ENCODE results near the gene COLEC11.
"Not testable (repeated sequence)": the region's sequence is repeated elsewhere in the genome, so short reads cannot be mapped to it uniquely, and the experiment has no call there.

The COLEC11 gene

GRCh38 chr2:3603536-3604206 lies 8.8 kb downstream of the COLEC11 start:
- in situ Hi-C loops (cut with MboI; ENCODE audit: low pct_unique_long_range_greater_than_20kb, low sequenced_read_pairs): no loop called here
- no peak for DNase-seq

GRCh38 chr2:3604207-3604877 lies 9.4 kb downstream of the COLEC11 start:
- in situ Hi-C loops (cut with MboI; ENCODE audit: low pct_unique_long_range_greater_than_20kb, low sequenced_read_pairs): no loop called here
- DNase-seq: no peak

DNA sequence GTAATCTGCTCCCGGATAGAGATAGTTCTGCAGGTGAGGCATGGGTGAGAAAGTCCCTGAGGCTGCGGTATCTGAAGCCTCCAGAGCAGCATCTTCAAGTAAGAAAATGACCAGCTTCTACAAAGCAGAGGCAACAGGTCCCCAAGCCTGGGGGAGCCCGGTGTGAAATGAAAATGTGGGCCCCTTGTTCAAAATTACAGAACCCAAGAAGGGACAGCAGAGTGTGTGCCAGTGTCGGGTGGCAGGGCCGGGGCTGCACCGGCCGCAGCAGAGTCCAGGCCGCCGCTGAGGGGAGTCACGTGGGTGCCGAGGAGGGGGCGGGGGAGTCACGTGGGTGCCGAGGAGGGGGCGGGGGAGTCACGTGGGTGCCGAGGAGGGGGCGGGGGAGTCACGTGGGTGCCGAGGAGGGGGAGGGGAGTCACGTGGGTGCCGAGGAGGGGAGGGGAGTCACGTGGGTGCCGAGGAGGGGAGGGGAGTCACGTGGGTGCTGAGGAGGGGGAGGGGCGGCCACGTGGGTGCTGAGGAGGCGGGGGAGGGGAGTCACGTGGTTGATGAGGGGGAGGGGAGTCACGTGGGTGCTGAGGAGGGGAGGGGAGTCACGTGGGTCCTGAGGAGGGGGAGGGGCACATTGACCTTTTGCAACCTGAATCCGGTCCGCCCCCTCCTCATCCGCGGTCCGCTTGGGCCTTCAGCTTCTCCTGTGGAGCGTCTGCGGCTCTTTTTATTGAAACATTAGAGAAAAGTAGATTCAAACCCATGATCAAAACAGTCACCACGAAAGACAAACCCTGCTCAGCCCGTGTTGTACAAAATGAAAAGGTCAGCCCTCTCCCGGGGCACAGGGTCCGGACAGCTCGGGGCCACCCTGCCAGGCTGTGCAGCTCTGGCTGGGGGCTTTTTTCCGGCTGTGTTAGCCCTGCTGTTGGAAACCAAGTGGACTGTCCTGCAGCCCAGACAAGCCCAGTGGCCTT lies 10.4 kb downstream of the COLEC11 start:
- DNase-seq: no peak
- in situ Hi-C loops (cut with MboI; ENCODE audit: low pct_unique_long_range_greater_than_20kb, low sequenced_read_pairs): no loop called here

- no peak for DNase-seq
- in situ Hi-C loops (cut with MboI; ENCODE audit: low pct_unique_long_range_greater_than_20kb, low sequenced_read_pairs): no loop called here
Observed at GRCh38 chr2:3606028-3606369, 11.1 kb downstream of the COLEC11 start.

GRCh38 chr2:3606370-3607201 lies 11.7 kb downstream of the COLEC11 start:
- no peak for DNase-seq
- in situ Hi-C loops (cut with MboI; ENCODE audit: low pct_unique_long_range_greater_than_20kb, low sequenced_read_pairs): no loop called here

DNA sequence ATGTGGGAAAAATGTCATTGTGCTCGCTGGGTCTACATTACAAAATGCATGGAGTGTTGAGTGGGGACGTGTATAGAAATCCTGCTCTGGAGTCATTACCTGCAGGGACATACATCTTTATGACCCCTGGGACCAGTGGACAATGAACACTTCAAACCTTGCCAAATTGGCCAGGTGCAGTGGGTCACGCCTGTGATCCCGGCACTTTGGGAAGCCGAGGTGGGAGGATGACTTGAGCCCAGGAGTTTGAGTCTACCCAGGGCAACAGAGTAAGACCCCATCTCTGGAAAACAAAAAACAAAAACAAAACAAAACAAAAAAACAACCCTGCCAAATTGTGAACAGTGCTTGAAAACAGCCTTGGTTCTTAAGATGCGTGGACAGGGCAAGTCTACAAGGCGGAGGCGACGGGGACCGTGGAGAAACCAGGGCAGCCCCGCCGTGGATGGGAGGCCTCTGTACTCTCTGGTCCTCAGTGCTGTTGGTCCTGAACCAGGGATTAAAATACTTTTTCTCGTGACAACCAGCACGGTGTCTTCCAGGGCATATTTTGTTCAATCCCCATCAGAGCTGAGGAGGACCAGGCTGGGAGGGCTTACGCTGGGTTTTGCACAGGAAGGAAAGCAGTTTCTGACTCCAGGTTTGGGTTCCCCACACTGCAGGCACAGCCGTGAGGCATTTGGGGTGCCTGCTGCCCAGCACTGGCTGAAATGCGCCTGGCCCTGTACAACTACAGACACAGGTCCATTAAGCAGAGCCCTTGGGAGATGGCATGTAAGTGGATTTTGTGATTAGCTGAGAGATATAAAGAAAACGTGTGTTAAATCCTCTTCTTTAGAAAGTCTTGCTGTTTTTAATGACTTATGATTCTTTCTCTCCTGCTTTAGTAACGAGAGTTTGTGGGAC lies 13.7 kb downstream of the COLEC11 start:
- in situ Hi-C loops (cut with MboI; ENCODE audit: low pct_unique_long_range_greater_than_20kb, low sequenced_read_pairs): no loop called here
- DNase-seq: no peak

DNA sequence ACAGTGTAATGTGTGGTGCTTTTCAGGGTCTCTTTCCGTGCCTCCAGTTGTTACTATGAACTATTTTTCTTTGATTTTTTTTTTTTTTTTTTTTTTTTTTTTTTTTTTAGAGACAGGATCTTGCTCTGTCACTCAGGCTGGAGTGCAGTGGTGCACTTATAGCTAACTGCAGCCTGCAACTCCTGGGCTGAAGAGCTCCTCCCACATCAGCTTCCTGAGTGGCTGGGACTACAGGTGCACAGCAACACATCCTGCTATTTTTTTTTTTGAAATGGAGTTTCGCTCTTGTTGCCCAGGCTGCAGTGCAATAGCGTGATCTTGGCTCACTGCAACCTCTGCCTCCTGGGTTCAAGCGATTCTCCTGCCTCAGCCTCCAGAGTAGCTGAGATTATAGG lies 14.4 kb downstream of the COLEC11 start:
- in situ Hi-C loops (cut with MboI; ENCODE audit: low pct_unique_long_range_greater_than_20kb, low sequenced_read_pairs); DNase-seq: not testable (repeated sequence)

DNA sequence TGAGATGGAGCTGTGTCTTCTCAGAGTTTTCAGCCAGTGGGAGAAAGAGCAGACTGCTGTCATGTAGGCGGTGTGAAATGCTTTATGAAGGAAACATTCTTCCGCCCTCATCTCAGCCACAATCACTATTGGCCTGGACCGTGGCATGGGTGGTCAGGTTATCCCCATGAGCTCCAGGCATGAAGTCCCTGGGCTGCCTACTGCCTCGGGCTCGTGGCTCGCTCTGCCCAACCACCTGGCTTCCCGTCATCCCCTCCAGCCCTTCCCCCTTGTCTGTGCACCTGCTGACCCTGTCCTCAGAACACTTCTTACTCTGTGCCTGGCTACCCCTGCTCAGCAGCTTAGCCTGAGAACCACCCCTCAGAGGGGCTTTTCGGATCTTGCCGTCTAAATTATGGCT lies 15.5 kb downstream of the COLEC11 start:
- no peak for DNase-seq
- in situ Hi-C loops (cut with MboI; ENCODE audit: low pct_unique_long_range_greater_than_20kb, low sequenced_read_pairs): no loop called here

DNA sequence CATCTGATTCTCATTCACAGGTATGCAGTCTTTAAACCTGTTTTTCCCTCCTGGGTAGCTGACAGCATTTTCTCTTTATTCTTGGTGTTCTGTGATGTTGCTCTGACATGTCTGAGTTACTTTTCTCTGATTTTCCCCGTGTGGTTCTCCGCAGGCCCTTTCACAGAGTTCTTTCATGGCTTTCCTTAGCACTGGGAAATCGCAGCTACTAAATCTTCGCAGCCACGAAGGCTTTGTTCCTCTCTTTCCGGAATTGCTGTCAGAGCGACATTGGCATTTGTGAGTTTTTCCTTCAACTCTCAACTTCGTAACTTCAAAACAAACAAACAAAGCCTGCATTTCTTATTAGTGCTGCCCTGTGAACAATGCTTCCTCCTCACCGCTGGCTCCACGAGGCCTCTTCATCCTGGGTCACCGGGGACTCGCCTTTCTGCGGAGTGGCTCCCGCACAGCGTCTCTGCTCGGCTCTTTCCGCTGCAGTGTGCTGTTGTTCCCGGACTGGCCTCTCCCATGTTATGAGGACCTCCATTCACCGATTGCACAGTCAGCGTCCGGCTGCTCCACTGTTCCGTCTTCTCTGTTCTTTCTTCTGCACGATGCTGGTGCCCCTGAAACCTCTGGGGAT lies 16.1 kb downstream of the COLEC11 start:
- in situ Hi-C loops (cut with MboI; ENCODE audit: low pct_unique_long_range_greater_than_20kb, low sequenced_read_pairs): no loop called here
- no peak for DNase-seq

- in situ Hi-C loops (cut with MboI; ENCODE audit: low pct_unique_long_range_greater_than_20kb, low sequenced_read_pairs): no loop called here
- no peak for DNase-seq
Observed at GRCh38 chr2:3611589-3611988, 16.7 kb downstream of the COLEC11 start.

DNA sequence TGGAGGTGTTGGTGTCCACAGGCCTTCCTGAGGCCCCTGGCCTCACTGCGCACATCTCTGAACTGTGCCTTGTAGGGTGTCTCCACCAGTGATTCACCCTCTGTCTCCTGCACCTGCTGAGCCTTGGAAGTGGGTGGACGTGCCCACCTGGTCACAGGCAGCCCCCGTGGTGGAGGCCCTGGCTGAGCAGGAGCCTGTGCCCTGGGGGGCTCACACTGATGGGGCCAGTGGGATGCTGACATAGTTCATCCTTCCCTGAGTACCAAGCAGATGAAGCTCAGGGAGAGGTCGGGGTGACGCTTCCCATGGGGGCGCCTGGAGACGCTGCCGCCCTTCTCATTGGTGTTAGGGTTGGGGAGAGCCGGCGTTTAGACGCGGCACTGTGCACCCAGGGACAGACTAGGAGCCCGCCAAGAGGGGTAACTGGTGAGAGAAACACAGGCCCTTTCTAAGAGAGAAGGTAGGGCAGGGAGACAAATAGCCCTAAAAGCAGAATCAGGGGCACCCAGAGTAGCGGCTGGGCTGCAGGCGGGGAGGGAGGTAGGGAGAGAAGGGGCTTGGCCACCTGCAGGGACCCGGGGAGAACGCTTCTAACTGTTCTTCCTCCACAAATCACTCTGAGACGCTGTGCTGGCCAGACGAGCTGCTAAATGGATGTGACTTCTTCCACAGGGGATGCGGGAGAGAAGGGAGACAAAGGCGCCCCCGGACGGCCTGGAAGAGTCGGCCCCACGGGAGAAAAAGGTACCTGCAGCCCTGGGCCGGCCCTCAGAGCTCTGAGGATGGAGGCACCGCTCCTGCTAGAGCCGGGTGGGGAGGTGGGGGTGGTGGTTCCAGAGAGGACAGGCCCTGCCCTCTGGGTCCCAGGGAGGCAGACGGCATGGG lies 18.0 kb downstream of the COLEC11 start:
- in situ Hi-C loops (cut with MboI; ENCODE audit: low pct_unique_long_range_greater_than_20kb, low sequenced_read_pairs): no loop called here

GRCh38 chr2:3613524-3613905 lies 18.6 kb downstream of the COLEC11 start:
- in situ Hi-C loops (cut with MboI; ENCODE audit: low pct_unique_long_range_greater_than_20kb, low sequenced_read_pairs): no loop called here
- DNase-seq: no peak

More for the DNA sequence above, 18.0 kb downstream of the COLEC11 start:
- DNase-seq: no peak

DNA sequence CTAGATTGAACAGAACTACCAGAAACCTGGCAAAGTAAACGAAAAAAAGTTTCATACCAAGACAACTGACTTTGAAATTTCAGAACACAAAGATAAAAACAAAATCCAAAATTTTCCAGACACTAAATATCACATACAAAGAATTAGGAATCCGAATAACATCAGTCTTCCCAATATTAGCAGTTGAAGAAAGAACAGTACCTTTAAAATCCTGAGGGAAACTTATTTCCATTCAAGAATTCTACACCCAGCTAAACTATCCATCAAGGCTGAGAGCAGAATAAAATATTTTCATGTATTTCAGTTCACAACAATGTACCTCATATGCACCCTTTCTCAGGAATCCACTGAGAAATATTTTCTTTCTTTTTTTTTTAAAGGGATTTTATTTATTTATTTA lies 19.8 kb downstream of the COLEC11 start:
- in situ Hi-C loops (cut with MboI; ENCODE audit: low pct_unique_long_range_greater_than_20kb, low sequenced_read_pairs); DNase-seq: not testable (repeated sequence)

DNA sequence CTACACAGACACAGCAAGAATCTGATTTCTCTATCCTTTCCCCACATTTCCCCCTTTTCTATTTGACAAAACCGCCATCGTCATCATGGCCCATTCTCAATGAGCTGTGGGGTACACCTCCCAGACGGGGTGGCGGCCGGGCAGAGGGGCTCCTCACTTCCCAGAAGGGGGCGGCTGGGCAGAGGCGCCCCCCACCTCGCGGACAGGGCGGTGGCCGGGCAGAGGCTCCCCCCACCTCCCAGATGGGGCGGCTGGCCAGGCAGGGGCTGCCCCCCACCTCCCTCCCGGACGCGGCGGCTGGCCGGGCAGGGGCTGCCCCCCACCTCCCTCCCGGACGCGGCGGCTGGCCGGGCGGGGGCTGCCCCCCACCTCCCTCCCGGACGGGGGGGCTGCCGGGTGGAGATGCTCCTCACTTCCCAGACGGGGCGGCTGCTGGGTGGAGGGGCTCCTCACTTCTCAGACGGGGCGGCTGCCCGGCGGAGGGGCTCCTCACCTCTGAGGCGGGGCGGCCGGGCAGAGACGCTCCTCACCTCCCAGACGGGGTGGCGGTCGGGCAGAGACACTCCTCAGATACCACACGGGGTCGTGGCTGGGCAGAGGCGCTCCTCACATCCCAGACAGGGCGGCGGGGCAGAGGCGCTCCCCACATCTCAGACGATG lies 20.8 kb downstream of the COLEC11 start:
- in situ Hi-C loops (cut with MboI; ENCODE audit: low pct_unique_long_range_greater_than_20kb, low sequenced_read_pairs); DNase-seq: not testable (repeated sequence)

DNA sequence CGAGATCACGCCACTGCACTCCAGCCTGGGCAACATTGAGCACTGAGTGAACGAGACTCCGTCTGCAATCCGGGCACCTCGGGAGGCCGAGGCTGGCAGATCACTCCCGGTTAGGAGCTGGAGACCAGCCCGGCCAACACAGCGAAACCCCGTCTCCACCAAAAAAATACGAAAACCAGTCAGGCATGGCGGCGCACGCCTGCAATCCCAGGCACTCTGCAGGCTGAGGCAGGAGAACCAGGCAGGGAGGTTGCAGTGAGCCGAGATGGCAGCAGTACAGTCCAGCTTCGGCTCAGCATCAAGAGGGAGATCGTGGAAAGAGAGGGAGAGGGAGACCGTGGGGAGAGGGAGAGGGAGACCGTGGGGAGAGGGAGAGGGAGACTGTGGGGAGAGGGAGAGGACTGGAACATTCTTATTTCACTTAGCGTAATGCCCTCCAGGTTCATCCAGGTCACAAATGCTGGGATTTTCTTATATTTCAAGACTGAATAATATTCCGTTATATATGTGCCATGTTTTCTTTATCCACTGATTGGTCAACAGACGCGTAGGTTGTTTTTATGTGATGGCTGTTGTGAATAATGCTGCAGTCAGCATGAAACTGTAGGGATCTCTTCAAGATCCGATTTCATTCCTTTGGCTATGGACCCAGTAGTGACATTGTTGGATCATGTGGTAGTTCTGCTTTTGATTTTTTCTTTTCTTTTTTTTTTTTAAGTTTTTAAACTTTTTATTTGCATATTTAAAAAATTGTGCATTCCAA lies 21.7 kb downstream of the COLEC11 start:
- in situ Hi-C loops (cut with MboI; ENCODE audit: low pct_unique_long_range_greater_than_20kb, low sequenced_read_pairs); DNase-seq: not testable (repeated sequence)

Data from KBM-7 (cell line).